GM12878 (cell line): ENCODE data around the gene TMEM35B. TPM values are rescaled to one million over a fixed set of nuclear protein-coding genes. Genes with fewer than 3 reads are reported as not detected.

Experiments
- CEBPB ChIP-seq, 2 experiments: fragments of 150-350 bp in 1 of 2; IDR thresholded peaks; 2 replicates each; pipeline ENCODE4 v1.6.1; 2012 to 2014; ENCODE audit warnings: low read depth in 2 of 2, low read length in 2 of 2, borderline replicate concordance in 1 of 2, inconsistent platforms in 1 of 2
- HCFC1 ChIP-seq: fragments of 150-350 bp; IDR thresholded peaks from 2 replicates; pipeline ENCODE4 v1.6.1; 2014; ENCODE audit warnings: low read length
- HDGF ChIP-seq: fragments of 450-650 bp; IDR thresholded peaks from 2 replicates; pipeline ENCODE4 v1.6.1; 2016; ENCODE audit warnings: antibody characterized with exemption
- IKZF2 ChIP-seq, 2 experiments: fragments of 450-650 bp; IDR thresholded peaks; 2 replicates each; pipeline ENCODE4 v1.6.1; 2017; ENCODE audit warnings: mild to moderate bottlenecking in 2 of 2, moderate library complexity in 2 of 2
- JUND ChIP-seq: IDR thresholded peaks from 2 replicates; pipeline ENCODE4 v1.6.1; 2012; ENCODE audit warnings: low read depth, mild to moderate bottlenecking, low read length, improper control_type of control experiment, moderate library complexity
- PAX8 ChIP-seq: fragments of 450-650 bp; IDR thresholded peaks from 2 replicates; pipeline ENCODE4 v1.6.1; 2017; ENCODE audit warnings: mild to moderate bottlenecking, moderate library complexity
- SREBF1 ChIP-seq: IDR thresholded peaks from 2 replicates; pipeline ENCODE4 v1.6.1; 2012; ENCODE audit warnings: mild to moderate bottlenecking, low read length
- SREBF2 ChIP-seq: IDR thresholded peaks from 2 replicates; pipeline ENCODE4 v1.6.1; 2012; ENCODE audit warnings: mild to moderate bottlenecking, low read length
- STAT3 ChIP-seq: IDR thresholded peaks from 2 replicates; pipeline ENCODE4 v1.6.1; 2011; ENCODE audit warnings: low read depth, low read length, improper control_type of control experiment
- USF1 ChIP-seq: IDR thresholded peaks from 2 replicates; pipeline ENCODE4 v1.6.1; 2011; ENCODE audit warnings: borderline replicate concordance, low read depth, mild to moderate bottlenecking, moderate library complexity, mixed read lengths, low read length; ENCODE audit not compliant: insufficient read depth; ENCODE audit errors: extremely low read length
- USF2 ChIP-seq: IDR thresholded peaks from 2 replicates; pipeline ENCODE4 v1.6.1; 2011; ENCODE audit warnings: low read depth, low read length, improper control_type of control experiment, borderline replicate concordance
- polyA plus RNA-seq, 11 experiments: library from polyadenylated mRNA; depleted of rRNA in 4 of 11; unstranded in 6 of 11; stranded (reverse) in 5 of 11; fragments of >200 nt; fragmentation: Nextera tagmentation in 4 of 11; fragmentation: Illumina TruSeq in 1 of 11; extraction: Ambion mirVana in 4 of 11; extraction: Trizol in 1 of 11; gene quantifications; 1 replicate in 1 of 11; 2 replicates in 10 of 11; pipeline versions ENCODE4 v1.2.1 to v1.2.3, GENCODE V29; 2011 to 2016; ENCODE audit warnings: inconsistent platforms in 2 of 11, missing spikeins in 2 of 11, low read depth in 1 of 11
- total RNA-seq, 4 experiments: library from RNA; depleted of rRNA in 3 of 4; stranded (reverse); fragments of >200 nt in 3 of 4; fragmentation: Illumina TruSeq in 1 of 4; extraction: Trizol in 1 of 4; gene quantifications; 2 replicates each; pipeline versions ENCODE4 v1.2.1 to v1.2.3, GENCODE V29; 2013 to 2021
- TF ChIP-seq, protein P1 (sequence below): IDR thresholded peaks from 2 replicates; pipeline ENCODE4 v1.6.1; 2012; ENCODE audit warnings: improper control_type of control experiment, low read depth, low read length; ENCODE audit not compliant: insufficient replicate concordance
- TF ChIP-seq, protein P2 (sequence below): fragments of 450-650 bp; IDR thresholded peaks from 2 replicates; pipeline ENCODE4 v1.6.1; 2018; ENCODE audit warnings: borderline replicate concordance, mild to moderate bottlenecking; ENCODE audit not compliant: partially characterized antibody
- TF ChIP-seq, protein P3 (sequence below): fragments of 450-650 bp; conservative IDR thresholded peaks from 2 replicates; pipeline ENCODE4 v1.6.1; 2017; ENCODE audit warnings: mild to moderate bottlenecking, moderate library complexity

The TMEM35B gene
- total and polyA plus RNA-seq, 10 of the 15 experiments (the other 5 are each of a cell fraction or from before 2014, with no cell fraction given): 14.8 to 138 (median 32.8) TPM

- TF ChIP-seq, protein P1, sequence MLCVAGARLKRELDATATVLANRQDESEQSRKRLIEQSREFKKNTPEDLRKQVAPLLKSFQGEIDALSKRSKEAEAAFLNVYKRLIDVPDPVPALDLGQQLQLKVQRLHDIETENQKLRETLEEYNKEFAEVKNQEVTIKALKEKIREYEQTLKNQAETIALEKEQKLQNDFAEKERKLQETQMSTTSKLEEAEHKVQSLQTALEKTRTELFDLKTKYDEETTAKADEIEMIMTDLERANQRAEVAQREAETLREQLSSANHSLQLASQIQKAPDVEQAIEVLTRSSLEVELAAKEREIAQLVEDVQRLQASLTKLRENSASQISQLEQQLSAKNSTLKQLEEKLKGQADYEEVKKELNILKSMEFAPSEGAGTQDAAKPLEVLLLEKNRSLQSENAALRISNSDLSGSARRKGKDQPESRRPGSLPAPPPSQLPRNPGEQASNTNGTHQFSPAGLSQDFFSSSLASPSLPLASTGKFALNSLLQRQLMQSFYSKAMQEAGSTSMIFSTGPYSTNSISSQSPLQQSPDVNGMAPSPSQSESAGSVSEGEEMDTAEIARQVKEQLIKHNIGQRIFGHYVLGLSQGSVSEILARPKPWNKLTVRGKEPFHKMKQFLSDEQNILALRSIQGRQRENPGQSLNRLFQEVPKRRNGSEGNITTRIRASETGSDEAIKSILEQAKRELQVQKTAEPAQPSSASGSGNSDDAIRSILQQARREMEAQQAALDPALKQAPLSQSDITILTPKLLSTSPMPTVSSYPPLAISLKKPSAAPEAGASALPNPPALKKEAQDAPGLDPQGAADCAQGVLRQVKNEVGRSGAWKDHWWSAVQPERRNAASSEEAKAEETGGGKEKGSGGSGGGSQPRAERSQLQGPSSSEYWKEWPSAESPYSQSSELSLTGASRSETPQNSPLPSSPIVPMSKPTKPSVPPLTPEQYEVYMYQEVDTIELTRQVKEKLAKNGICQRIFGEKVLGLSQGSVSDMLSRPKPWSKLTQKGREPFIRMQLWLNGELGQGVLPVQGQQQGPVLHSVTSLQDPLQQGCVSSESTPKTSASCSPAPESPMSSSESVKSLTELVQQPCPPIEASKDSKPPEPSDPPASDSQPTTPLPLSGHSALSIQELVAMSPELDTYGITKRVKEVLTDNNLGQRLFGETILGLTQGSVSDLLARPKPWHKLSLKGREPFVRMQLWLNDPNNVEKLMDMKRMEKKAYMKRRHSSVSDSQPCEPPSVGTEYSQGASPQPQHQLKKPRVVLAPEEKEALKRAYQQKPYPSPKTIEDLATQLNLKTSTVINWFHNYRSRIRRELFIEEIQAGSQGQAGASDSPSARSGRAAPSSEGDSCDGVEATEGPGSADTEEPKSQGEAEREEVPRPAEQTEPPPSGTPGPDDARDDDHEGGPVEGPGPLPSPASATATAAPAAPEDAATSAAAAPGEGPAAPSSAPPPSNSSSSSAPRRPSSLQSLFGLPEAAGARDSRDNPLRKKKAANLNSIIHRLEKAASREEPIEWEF: no peak
- TF ChIP-seq PAX8 (no peak), JUND (no peak), HDGF (0 out of 2 replicates have a peak, but pooled peaks have one; percentile 65), STAT3 (no peak), CEBPB (IDR thresholded peaks at IDR 0.05; ENCODE audit: borderline replicate concordance in 1 of 2, low read depth in 2 of 2, low read length in 2 of 2) (no peak), HCFC1 (no peak), SREBF1 (no peak), USF1 (no peak), SREBF2 (no peak), IKZF2 (IDR thresholded peaks at IDR 0.05) (no peak), USF2 (no peak)
- TF ChIP-seq, protein P2, sequence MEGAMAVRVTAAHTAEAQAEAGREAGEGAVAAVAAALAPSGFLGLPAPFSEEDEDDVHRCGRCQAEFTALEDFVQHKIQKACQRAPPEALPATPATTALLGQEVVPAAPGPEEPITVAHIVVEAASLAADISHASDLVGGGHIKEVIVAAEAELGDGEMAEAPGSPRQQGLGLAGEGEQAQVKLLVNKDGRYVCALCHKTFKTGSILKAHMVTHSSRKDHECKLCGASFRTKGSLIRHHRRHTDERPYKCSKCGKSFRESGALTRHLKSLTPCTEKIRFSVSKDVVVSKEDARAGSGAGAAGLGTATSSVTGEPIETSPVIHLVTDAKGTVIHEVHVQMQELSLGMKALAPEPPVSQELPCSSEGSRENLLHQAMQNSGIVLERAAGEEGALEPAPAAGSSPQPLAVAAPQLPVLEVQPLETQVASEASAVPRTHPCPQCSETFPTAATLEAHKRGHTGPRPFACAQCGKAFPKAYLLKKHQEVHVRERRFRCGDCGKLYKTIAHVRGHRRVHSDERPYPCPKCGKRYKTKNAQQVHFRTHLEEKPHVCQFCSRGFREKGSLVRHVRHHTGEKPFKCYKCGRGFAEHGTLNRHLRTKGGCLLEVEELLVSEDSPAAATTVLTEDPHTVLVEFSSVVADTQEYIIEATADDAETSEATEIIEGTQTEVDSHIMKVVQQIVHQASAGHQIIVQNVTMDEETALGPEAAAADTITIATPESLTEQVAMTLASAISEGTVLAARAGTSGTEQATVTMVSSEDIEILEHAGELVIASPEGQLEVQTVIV: no peak
- TF ChIP-seq, protein P3, sequence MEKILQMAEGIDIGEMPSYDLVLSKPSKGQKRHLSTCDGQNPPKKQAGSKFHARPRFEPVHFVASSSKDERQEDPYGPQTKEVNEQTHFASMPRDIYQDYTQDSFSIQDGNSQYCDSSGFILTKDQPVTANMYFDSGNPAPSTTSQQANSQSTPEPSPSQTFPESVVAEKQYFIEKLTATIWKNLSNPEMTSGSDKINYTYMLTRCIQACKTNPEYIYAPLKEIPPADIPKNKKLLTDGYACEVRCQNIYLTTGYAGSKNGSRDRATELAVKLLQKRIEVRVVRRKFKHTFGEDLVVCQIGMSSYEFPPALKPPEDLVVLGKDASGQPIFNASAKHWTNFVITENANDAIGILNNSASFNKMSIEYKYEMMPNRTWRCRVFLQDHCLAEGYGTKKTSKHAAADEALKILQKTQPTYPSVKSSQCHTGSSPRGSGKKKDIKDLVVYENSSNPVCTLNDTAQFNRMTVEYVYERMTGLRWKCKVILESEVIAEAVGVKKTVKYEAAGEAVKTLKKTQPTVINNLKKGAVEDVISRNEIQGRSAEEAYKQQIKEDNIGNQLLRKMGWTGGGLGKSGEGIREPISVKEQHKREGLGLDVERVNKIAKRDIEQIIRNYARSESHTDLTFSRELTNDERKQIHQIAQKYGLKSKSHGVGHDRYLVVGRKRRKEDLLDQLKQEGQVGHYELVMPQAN: peak; percentile 78
Observed at GRCh38 chr1:34984793-34985608, at the start of gene TMEM35B (continued).
